Measurements from ENCODE around the gene YDJC.
"Not testable (repeated sequence)": the region's sequence is repeated elsewhere in the genome, so short reads cannot be mapped to it uniquely, and the experiment has no call there.

Gene YDJC

DNA sequence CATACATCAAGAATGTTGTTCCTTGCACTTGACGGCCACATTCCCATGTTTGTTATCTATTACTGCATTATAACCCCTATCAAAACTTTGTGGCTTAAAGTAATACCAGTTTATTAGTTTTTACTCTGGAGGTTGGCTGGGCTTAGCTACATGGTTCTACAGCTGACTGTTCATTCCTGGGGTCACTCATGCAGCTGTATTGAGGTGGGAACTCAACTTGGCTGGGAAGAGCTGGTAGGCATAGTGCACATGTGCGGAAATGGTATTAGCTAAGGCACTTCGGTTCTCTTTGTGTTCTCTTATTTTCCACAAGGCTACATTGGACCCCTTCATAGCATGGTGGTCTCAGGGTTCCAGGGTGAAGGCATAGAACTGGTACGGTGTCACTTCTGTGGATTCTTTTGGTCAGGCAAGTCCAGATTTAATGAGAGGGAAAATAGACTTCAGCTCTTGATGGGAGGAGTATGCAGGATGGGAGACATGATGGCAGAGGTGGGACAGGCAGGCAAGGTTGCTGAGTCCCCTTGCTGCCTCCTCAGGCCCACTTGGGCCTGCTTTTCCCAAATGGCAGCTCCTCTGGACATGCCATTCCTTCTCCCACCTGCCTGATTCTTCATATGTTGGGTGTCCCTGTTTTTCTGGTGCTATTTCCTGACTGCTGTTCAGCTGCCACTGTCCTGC lies 16.1 kb downstream of the YDJC start:
- no peak overlapping the region for H3K4me3 Mint-ChIP-seq
- DNase-seq, result no peak
- TF ChIP-seq, protein P1, sequence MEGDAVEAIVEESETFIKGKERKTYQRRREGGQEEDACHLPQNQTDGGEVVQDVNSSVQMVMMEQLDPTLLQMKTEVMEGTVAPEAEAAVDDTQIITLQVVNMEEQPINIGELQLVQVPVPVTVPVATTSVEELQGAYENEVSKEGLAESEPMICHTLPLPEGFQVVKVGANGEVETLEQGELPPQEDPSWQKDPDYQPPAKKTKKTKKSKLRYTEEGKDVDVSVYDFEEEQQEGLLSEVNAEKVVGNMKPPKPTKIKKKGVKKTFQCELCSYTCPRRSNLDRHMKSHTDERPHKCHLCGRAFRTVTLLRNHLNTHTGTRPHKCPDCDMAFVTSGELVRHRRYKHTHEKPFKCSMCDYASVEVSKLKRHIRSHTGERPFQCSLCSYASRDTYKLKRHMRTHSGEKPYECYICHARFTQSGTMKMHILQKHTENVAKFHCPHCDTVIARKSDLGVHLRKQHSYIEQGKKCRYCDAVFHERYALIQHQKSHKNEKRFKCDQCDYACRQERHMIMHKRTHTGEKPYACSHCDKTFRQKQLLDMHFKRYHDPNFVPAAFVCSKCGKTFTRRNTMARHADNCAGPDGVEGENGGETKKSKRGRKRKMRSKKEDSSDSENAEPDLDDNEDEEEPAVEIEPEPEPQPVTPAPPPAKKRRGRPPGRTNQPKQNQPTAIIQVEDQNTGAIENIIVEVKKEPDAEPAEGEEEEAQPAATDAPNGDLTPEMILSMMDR (IDR thresholded peaks at IDR 0.05), result no peak
- H3K9me3 Mint-ChIP-seq, result no peaks in the 10 kb centered on the region
- H3K36me3 Mint-ChIP-seq (ENCODE audit: low read depth), result peaks cover 52% of the 10 kb centered on the region
- H3K27me3 Mint-ChIP-seq (ENCODE audit: low read depth, poor library complexity), result no peaks in the 10 kb centered on the region
- H3K27ac Mint-ChIP-seq, result peak overlapping the region; percentile 91
- no peaks in the 10 kb centered on the region for H3K4me1 Mint-ChIP-seq

DNA sequence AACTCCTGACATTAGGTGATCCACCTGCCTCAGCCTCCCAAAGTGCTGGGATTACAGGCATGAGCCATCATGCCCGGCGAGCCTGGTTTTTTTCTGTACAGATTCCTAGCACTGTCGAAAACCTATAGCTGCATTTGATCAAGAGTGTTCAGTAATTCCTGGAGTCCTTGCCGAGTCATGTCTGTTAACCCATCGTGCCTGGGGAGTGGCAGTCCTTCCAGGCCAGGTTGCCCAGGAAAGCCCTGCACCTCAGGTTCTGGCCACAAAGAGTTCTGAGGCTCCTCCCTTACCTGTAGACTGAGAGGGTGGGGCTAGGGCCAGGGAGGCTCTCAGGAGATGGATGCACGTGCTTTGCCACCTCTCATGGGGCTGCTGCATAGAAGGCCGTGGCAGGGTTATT lies 17.0 kb downstream of the YDJC start:
- no peaks in the 10 kb centered on the region for H3K27me3 Mint-ChIP-seq (ENCODE audit: low read depth, poor library complexity)
- H3K27ac Mint-ChIP-seq, result no peak overlapping the region
- TF ChIP-seq, protein P1 (IDR thresholded peaks at IDR 0.05), result no peak
- H3K36me3 Mint-ChIP-seq (ENCODE audit: low read depth), result peaks cover 56% of the 10 kb centered on the region
- no peaks in the 10 kb centered on the region for H3K9me3 Mint-ChIP-seq
- no peak overlapping the region for H3K4me3 Mint-ChIP-seq
- no peak for DNase-seq
- no peaks in the 10 kb centered on the region for H3K4me1 Mint-ChIP-seq

DNA sequence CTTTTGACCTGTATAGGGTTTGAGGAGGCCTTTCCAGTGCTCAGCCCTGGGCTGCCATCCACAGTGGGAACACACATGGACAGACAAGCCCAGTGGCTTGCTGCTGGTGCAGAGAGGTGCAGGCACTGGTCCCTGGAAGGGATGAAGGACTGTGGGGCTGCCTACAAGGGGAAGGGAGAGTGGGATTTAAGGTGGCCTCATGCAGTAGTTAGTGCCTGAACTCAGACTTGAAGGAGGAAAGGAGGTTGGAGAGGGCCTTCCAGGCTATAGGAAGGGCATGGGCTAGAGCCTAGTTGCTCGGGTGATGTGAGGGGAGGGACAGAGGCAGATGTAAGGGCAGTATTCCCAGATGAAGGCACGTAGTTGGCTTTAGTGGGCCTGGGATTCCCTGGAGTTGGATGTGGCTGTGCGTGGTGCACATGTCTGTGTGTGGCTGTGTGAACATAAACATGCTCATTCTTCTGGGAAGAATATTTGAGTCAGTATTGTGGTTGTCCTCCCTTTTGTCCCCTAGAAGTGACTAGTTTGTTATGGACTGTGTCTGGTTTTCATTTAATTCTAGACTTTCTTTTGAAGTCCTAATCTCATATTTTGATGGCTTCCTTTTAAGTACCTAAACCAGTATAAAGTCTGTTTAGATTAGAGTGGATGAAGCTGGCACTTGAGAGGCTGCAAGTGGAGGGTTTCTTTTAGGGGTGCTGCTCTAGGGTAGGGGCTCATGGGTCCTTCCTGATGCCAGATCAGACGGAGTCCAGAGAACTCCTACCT lies 18.4 kb downstream of the YDJC start:
- peak overlapping the region; percentile 83 for H3K27ac Mint-ChIP-seq
- no peak overlapping the region for H3K4me3 Mint-ChIP-seq

DNA sequence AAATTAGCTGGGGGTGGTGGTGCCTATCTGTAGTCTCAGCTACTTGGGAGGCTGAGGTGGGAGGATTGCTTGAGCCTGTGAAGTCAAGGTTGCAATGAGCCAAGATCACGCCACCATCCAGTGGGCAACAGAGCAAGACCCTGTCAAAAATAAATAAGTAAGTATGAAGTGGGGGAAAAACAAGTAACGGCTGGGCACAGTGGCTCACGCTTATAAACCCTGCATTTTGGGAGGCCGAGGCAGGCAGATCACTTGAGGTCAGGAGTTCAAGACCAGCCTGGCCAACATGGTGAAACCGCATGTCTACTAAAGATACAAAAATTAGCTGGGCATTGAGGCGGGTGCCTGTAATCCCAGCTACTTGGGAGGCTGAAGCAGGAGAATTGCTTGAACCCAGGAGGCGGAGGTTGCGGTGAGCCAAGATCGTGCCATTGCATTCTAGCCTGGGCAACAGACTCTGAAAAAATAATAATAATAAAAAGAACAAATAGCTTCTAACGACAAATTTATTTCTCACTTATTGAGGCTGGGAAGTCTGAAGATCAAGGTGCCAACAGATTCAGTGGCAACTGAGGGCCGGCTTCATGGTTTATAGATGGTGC lies 20.2 kb downstream of the YDJC start:
- not testable (repeated sequence) for H3K4me1 Mint-ChIP-seq; H3K9me3 Mint-ChIP-seq; H3K4me3 Mint-ChIP-seq; DNase-seq; H3K27me3 Mint-ChIP-seq (ENCODE audit: low read depth, poor library complexity); H3K27ac Mint-ChIP-seq
- H3K36me3 Mint-ChIP-seq (ENCODE audit: low read depth), result peaks cover 64% of the 10 kb centered on the region

More for the DNA sequence above, 18.4 kb downstream of the YDJC start:
- DNase-seq, result no peak
- TF ChIP-seq, protein P1 (IDR thresholded peaks at IDR 0.05), result no peak
- H3K4me1 Mint-ChIP-seq, result no peaks in the 10 kb centered on the region
- no peaks in the 10 kb centered on the region for H3K27me3 Mint-ChIP-seq (ENCODE audit: low read depth, poor library complexity)
- no peaks in the 10 kb centered on the region for H3K9me3 Mint-ChIP-seq
- peaks cover 70% of the 10 kb centered on the region for H3K36me3 Mint-ChIP-seq (ENCODE audit: low read depth)

DNA sequence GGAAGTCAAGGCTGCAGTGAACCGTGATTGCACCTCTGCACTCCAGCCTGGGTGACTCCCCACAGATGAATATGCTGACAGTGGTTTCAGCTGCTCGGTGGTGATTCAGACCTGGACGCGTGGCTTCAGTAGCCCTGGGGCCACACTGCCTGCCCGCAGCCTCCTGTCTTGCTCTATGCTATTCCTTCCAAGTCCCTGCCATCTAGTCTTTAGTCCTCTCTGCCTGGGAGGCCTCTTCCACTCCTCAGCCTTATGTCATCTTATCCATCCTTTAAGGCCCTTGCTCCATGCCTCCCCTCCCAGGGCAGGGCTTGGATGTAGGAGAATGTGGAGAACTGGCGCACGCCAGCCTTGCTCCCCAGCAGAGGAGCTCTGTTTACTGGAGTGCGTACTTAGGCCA lies 23.0 kb downstream of the YDJC start:
- Mint-ChIP-seq H3K9me3 (no peaks in the 10 kb centered on the region), H3K27ac (peak overlapping the region; percentile 51), H3K36me3 (ENCODE audit: low read depth) (peaks cover 51% of the 10 kb centered on the region), H3K4me1 (no peaks in the 10 kb centered on the region), H3K4me3 (no peak overlapping the region), H3K27me3 (ENCODE audit: low read depth, poor library complexity) (no peaks in the 10 kb centered on the region)
- TF ChIP-seq, protein P1 (IDR thresholded peaks at IDR 0.05), result no peak
- no peak for DNase-seq

DNA sequence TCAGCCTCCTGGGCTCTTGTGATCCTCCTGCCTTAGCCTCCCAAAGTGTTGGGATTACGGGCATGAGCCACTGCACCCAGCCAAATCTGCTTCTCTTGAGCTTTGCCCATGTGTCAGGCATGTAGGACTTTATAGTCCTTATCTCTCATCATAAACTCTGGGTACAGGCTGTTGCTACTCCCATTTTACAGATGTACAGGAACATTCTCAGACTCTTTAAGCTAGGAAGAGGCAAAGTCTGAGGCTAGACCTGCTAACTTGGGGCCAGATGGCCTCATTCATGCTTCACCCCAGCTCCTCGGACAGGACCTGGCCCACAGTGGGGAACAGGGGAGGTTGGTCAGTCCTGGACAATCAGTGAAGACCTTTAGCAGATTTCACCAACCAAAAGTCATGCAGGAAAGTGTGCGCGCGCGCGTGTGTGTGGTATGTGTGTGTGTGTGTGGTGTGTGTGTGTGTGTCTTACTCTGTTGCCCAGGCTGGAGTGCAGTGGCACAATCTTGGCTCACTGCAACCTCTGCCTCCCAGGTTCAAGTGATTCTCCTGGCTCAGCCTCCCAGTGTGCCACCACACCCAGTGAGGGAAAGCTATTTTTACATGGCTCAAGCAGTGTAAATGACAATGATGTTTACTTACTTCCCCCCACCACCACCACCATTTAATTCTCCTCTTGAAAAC lies 23.8 kb downstream of the YDJC start:
- Mint-ChIP-seq H3K4me3 (no peak overlapping the region), H3K27me3 (ENCODE audit: low read depth, poor library complexity) (no peaks in the 10 kb centered on the region), H3K36me3 (ENCODE audit: low read depth) (peaks cover 43% of the 10 kb centered on the region), H3K9me3 (no peaks in the 10 kb centered on the region), H3K4me1 (no peaks in the 10 kb centered on the region), H3K27ac (peak overlapping the region; percentile 57)
- TF ChIP-seq, protein P1 (IDR thresholded peaks at IDR 0.05), result no peak
- no peak for DNase-seq

All from nephron progenitor cell (in vitro differentiated cells).